Right atrium auricular region (tissue), 2 donors: ENCODE measurements around the gene FRMPD4. TPM values are rescaled to one million over a fixed set of nuclear protein-coding genes. Genes with fewer than 3 reads are reported as not detected.

Source experiments
- DNase-seq: peaks from one replicate; pipeline ENCODE4 v3.0.0-alpha.2; 2019; ENCODE audit warnings: low spot score
- H3K27ac ChIP-seq, 2 donors: fragments of 200-600 bp; sonication (generic); 1 replicate in 1 of 2; 2 replicates in 1 of 2; pipeline ENCODE4 v1.5.1; 2016 to 2019
- H3K27me3 ChIP-seq, 2 donors: fragments of 200-600 bp; sonication (generic); one replicate each; pipeline versions ENCODE4 v1.5.1 to v1.6.0; 2017 to 2019
- H3K36me3 ChIP-seq: fragments of 200-600 bp; sonication (generic); one replicate; pipeline ENCODE4 v1.5.1; 2016
- H3K4me1 ChIP-seq, 2 donors: fragments of 200-600 bp; sonication (generic); one replicate each; pipeline versions ENCODE4 v1.5.1 to v1.6.0; 2017 to 2019
- H3K4me3 ChIP-seq, 2 donors: fragments of 200-600 bp; sonication (generic); 1 replicate in 1 of 2; 2 replicates in 1 of 2; pipeline ENCODE4 v1.5.1; 2017 to 2019; ENCODE audit warnings: mild to moderate bottlenecking in 1 of 2, moderate library complexity in 1 of 2
- H3K9me3 ChIP-seq, 2 donors: fragments of 200-600 bp; sonication (generic); one replicate each; pipeline ENCODE4 v1.5.1; 2019
- CTCF ChIP-seq, 2 donors: fragments of 200-600 bp; sonication (generic); IDR thresholded peaks; one replicate each; pipeline ENCODE4 v1.5.1; 2019; ENCODE audit warnings: antibody characterized with exemption in 2 of 2
- total RNA-seq, 2 donors: library from RNA; depleted of rRNA; stranded (reverse); fragments of >200 nt; gene quantifications; one replicate each; pipeline ENCODE4 v1.1.0, GENCODE V29; 2016

The FRMPD4 gene
- total RNA-seq, 2 donors from 2014 or later = 1.2 to 1.3 TPM

- DNase-seq = no peak
- no peaks in the 10 kb centered on the region for H3K36me3 ChIP-seq
- no peaks in the 10 kb centered on the region for H3K27me3 ChIP-seq
- H3K9me3 ChIP-seq = no peaks in the 10 kb centered on the region
- H3K4me1 ChIP-seq = no peaks in the 10 kb centered on the region
- no peak for TF ChIP-seq CTCF (IDR thresholded peaks at IDR 0.05)
- no peak overlapping the region for H3K27ac ChIP-seq
- no peak overlapping the region for H3K4me3 ChIP-seq
These were observed 166.0 kb downstream of the FRMPD4 start for GRCh38 chrX:12304261-12304660.

- H3K27ac ChIP-seq = no peak overlapping the region
- DNase-seq = no peak
- no peaks in the 10 kb centered on the region for H3K4me1 ChIP-seq
- no peaks in the 10 kb centered on the region for H3K36me3 ChIP-seq
- no peak for TF ChIP-seq CTCF (IDR thresholded peaks at IDR 0.05)
- no peak overlapping the region for H3K4me3 ChIP-seq
- no peaks in the 10 kb centered on the region for H3K27me3 ChIP-seq
- no peaks in the 10 kb centered on the region for H3K9me3 ChIP-seq
These were observed 169.7 kb downstream of the FRMPD4 start for GRCh38 chrX:12307961-12308360.

- TF ChIP-seq CTCF (IDR thresholded peaks at IDR 0.05) = no peak
- H3K9me3 ChIP-seq = no peaks in the 10 kb centered on the region
- no peak overlapping the region for H3K4me3 ChIP-seq
- H3K36me3 ChIP-seq = no peaks in the 10 kb centered on the region
- no peaks in the 10 kb centered on the region for H3K4me1 ChIP-seq
- DNase-seq = no peak
- H3K27ac ChIP-seq = no peak overlapping the region
- H3K27me3 ChIP-seq = no peaks in the 10 kb centered on the region
These were observed 170.1 kb downstream of the FRMPD4 start for GRCh38 chrX:12308420-12308819.

GRCh38 chrX:12309040-12309743 is 170.9 kb downstream of the FRMPD4 start:
- Histone ChIP-seq H3K27me3 (no peaks in the 10 kb centered on the region), H3K9me3 (no peaks in the 10 kb centered on the region), H3K27ac (no peak overlapping the region), H3K4me3 (no peak overlapping the region), H3K4me1 (no peaks in the 10 kb centered on the region), H3K36me3 (no peaks in the 10 kb centered on the region)
- TF ChIP-seq CTCF (IDR thresholded peaks at IDR 0.05) = no peak
- no peak for DNase-seq

GRCh38 chrX:12309744-12310076 is 171.4 kb downstream of the FRMPD4 start:
- no peaks in the 10 kb centered on the region for H3K9me3 ChIP-seq
- no peak for DNase-seq
- TF ChIP-seq CTCF (IDR thresholded peaks at IDR 0.05) = no peak
- no peak overlapping the region for H3K27ac ChIP-seq
- H3K4me1 ChIP-seq = no peaks in the 10 kb centered on the region
- no peaks in the 10 kb centered on the region for H3K27me3 ChIP-seq
- H3K36me3 ChIP-seq = no peaks in the 10 kb centered on the region
- H3K4me3 ChIP-seq = no peak overlapping the region

- Histone ChIP-seq H3K9me3 (no peaks in the 10 kb centered on the region), H3K4me3 (no peak overlapping the region), H3K27ac (no peak overlapping the region), H3K4me1 (no peaks in the 10 kb centered on the region), H3K27me3 (no peaks in the 10 kb centered on the region), H3K36me3 (no peaks in the 10 kb centered on the region)
- TF ChIP-seq CTCF (IDR thresholded peaks at IDR 0.05) = no peak
- DNase-seq = no peak
These were observed 176.4 kb downstream of the FRMPD4 start for GRCh38 chrX:12314651-12315050.
